HepG2 (cell line): ENCODE data around the gene RPL37. TPM values are rescaled to one million over a fixed set of nuclear protein-coding genes. Genes with fewer than 3 reads are reported as not detected.

Source experiments
- CEBPG ChIP-seq: IDR thresholded peaks from 2 replicates; pipeline ENCODE4 v1.6.1; 2016
- DMAP1 ChIP-seq: IDR thresholded peaks from 2 replicates; pipeline ENCODE4 v1.6.1; 2016
- FUBP1 ChIP-seq: sonication (generic); formaldehyde crosslinking; IDR thresholded peaks from 2 replicates; pipeline ENCODE4 v1.5.1; 2020; ENCODE audit warnings: missing genetic modification reagents, mild to moderate bottlenecking, borderline replicate concordance
- GATAD2A ChIP-seq: IDR thresholded peaks from 2 replicates; pipeline ENCODE4 v1.6.1; 2016
- HNF4G ChIP-seq, 2 experiments: sonication (generic) in 1 of 2; formaldehyde crosslinking in 1 of 2; IDR thresholded peaks; 2 replicates each; pipeline versions ENCODE4 v1.4.0 to v1.6.1; 2011 to 2020; ENCODE audit warnings: borderline replicate concordance in 2 of 2, low read depth in 2 of 2, mild to moderate bottlenecking in 2 of 2, low read length in 1 of 2, missing genetic modification reagents in 1 of 2, moderate library complexity in 1 of 2
- KDM1A ChIP-seq: IDR thresholded peaks from 2 replicates; pipeline ENCODE4 v1.6.1; 2016; ENCODE audit warnings: missing compliant biosample characterization
- KLF16 ChIP-seq, 2 experiments: sonication (generic) in 1 of 2; formaldehyde crosslinking in 1 of 2; IDR thresholded peaks; 2 replicates each; pipeline versions ENCODE4 v1.6.1 to v1.8.0; 2016 to 2023; ENCODE audit warnings: missing genetic modification reagents in 2 of 2, missing compliant biosample characterization in 1 of 2
- MEIS2 ChIP-seq: sonication (generic); formaldehyde crosslinking; IDR thresholded peaks from 2 replicates; pipeline ENCODE4 v1.9.0; 2021; ENCODE audit warnings: mild to moderate bottlenecking, missing genetic modification reagents
- MTA1 ChIP-seq: sonication (generic); formaldehyde crosslinking; IDR thresholded peaks from 2 replicates; pipeline ENCODE4 v1.4.0; 2020; ENCODE audit warnings: missing genetic modification reagents, mild to moderate bottlenecking, borderline replicate concordance
- POLR2G ChIP-seq: fragments of 200-400 bp; formaldehyde crosslinking; IDR thresholded peaks from 2 replicates; pipeline ENCODE4 v1.6.1; 2018; ENCODE audit warnings: mild to moderate bottlenecking, low read depth, low read length, moderate library complexity
- SPEN ChIP-seq: sonication (generic); formaldehyde crosslinking; IDR thresholded peaks from 2 replicates; pipeline ENCODE4 v1.5.1; 2020; ENCODE audit warnings: low read depth, mild to moderate bottlenecking, missing genetic modification reagents
- STAG1 ChIP-seq: sonication (generic); formaldehyde crosslinking; IDR thresholded peaks from 2 replicates; pipeline ENCODE4 v1.4.0; 2020; ENCODE audit warnings: missing genetic modification reagents
- SYNCRIP ChIP-seq: fragments of 200-400 bp; formaldehyde crosslinking; IDR thresholded peaks from 2 replicates; pipeline ENCODE4 v1.6.1; 2018; ENCODE audit warnings: mild to moderate bottlenecking, low read depth, low read length; ENCODE audit not compliant: insufficient read depth
- TAF1 ChIP-seq: sonication (generic); formaldehyde crosslinking; IDR thresholded peaks from 2 replicates; pipeline ENCODE4 v1.4.0; 2020; ENCODE audit warnings: missing genetic modification reagents
- TRIM24 ChIP-seq: sonication (generic); formaldehyde crosslinking; IDR thresholded peaks from 2 replicates; pipeline ENCODE4 v1.8.0; 2022; ENCODE audit warnings: mild to moderate bottlenecking, missing genetic modification reagents
- ZHX2 ChIP-seq, 2 experiments: sonication (generic) in 1 of 2; formaldehyde crosslinking in 1 of 2; IDR thresholded peaks; 2 replicates each; pipeline versions ENCODE4 v1.6.1 to v1.9.0; 2014 to 2022; ENCODE audit warnings: antibody characterized with exemption in 1 of 2, borderline replicate concordance in 1 of 2, inconsistent platforms in 1 of 2, low read depth in 1 of 2, missing genetic modification reagents in 1 of 2
- ZNF10 ChIP-seq: sonication (generic); formaldehyde crosslinking; IDR thresholded peaks from 2 replicates; pipeline ENCODE4 v1.4.0; 2020; ENCODE audit warnings: mild to moderate bottlenecking, low read depth, missing genetic modification reagents, borderline replicate concordance
- ZNF597 ChIP-seq: sonication (generic); formaldehyde crosslinking; IDR thresholded peaks from 2 replicates; pipeline ENCODE4 v1.5.0; 2020; ENCODE audit warnings: missing genetic modification reagents
- ZNF660 ChIP-seq: sonication (generic); formaldehyde crosslinking; IDR thresholded peaks from 2 replicates; pipeline ENCODE4 v1.5.1; 2020; ENCODE audit warnings: mild to moderate bottlenecking, low read depth, missing genetic modification reagents, borderline replicate concordance
- ZNF891 ChIP-seq: sonication (generic); formaldehyde crosslinking; IDR thresholded peaks from 2 replicates; pipeline ENCODE4 v1.5.0; 2020; ENCODE audit warnings: mild to moderate bottlenecking, missing genetic modification reagents
- polyA plus RNA-seq, 8 experiments: library from polyadenylated mRNA; depleted of rRNA in 3 of 8; stranded (reverse) in 7 of 8; unstranded in 1 of 8; fragments of >200 nt; fragmentation: Illumina TruSeq in 4 of 8; extraction: Trizol in 4 of 8; gene quantifications; 2 replicates each; pipeline versions ENCODE4 v1.2.1 to v1.2.3, GENCODE V29; 2011 to 2016; ENCODE audit warnings: low read depth in 4 of 8, missing spikeins in 1 of 8, mixed read lengths in 1 of 8; ENCODE audit not compliant: insufficient read depth in 1 of 8
- total RNA-seq, 5 experiments: library from RNA; depleted of rRNA; stranded (reverse); fragments of >200 nt; fragmentation: Illumina TruSeq; extraction: Trizol; gene quantifications; 2 replicates each; pipeline ENCODE4 v1.2.3, GENCODE V29; 2016; ENCODE audit warnings: low read depth in 1 of 5

RPL37 gene
- total and polyA plus RNA-seq, 2 of the 13 experiments (the other 11 are each of a cell fraction or from before 2014, with no cell fraction given), result 1,981 to 3,367 TPM

- TF ChIP-seq SYNCRIP, result no peak
- peak; percentile 83 for TF ChIP-seq ZNF891 (CRISPR knock-in tag)
- peak; percentile 64; the same call in 1 of the 2 replicates for TF ChIP-seq HNF4G (IDR thresholded peaks at IDR 0.05; ENCODE audit: borderline replicate concordance, low read depth, low read length)
- TF ChIP-seq HNF4G (CRISPR knock-in tag; IDR thresholded peaks at IDR 0.05; ENCODE audit: borderline replicate concordance, low read depth), result 0 out of 2 replicates have a peak, but pooled peaks have one; percentile 55
- TF ChIP-seq MEIS2 (CRISPR knock-in tag), result no peak
- peak; percentile 100 for TF ChIP-seq SPEN (CRISPR knock-in tag)
- peak; percentile 73 for TF ChIP-seq CEBPG (CRISPR knock-in tag)
- peak; percentile 79; the same call in 1 of the 2 replicates for TF ChIP-seq FUBP1
- no peak for TF ChIP-seq ZNF10 (CRISPR knock-in tag)
- TF ChIP-seq STAG1 (CRISPR knock-in tag), result peak; percentile 12; the same call in 1 of the 2 replicates
- TF ChIP-seq GATAD2A (CRISPR knock-in tag), result peak; percentile 87
- peak; percentile 99 for TF ChIP-seq POLR2G
- no peak for TF ChIP-seq TRIM24 (CRISPR knock-in tag)
- TF ChIP-seq DMAP1 (CRISPR knock-in tag), result peak; percentile 98
- no peak for TF ChIP-seq ZNF660 (CRISPR knock-in tag)
- TF ChIP-seq TAF1, result peak; percentile 98
- TF ChIP-seq ZHX2 (IDR thresholded peaks at IDR 0.05; ENCODE audit: low read depth), result peak; percentile 90
- TF ChIP-seq ZHX2 (CRISPR knock-in tag; IDR thresholded peaks at IDR 0.05; ENCODE audit: borderline replicate concordance), result no peak
- TF ChIP-seq ZNF597 (CRISPR knock-in tag), result no peak
- peak; percentile 85 to 99; a peak in 3 of 4 replicates for TF ChIP-seq KLF16 (CRISPR knock-in tag; IDR thresholded peaks at IDR 0.05)
- TF ChIP-seq MTA1 (CRISPR knock-in tag), result peak; percentile 85; the same call in 1 of the 2 replicates
- TF ChIP-seq KDM1A, result no peak
These were observed at the start of gene RPL37 (continued) for GRCh38 chr5:40834849-40835787.
